ENCODE data around the gene CDH3. TPM values are rescaled to one million over a fixed set of nuclear protein-coding genes. Genes with fewer than 3 reads are reported as not detected.

CDH3 gene
- total RNA-seq, 2 donors from 2014 or later = 2.9 to 3.4 TPM

- intact Hi-C loops (cut with DNase I) = no loop called here
- DNase-seq (ENCODE audit: low spot score) = no peak
These were observed 631 bp downstream of the CDH3 start for GRCh38 chr16:68645494-68646388.

GRCh38 chr16:68646953-68647659 lies 2.0 kb downstream of the CDH3 start:
- intact Hi-C loops (cut with DNase I) = no loop called here
- no peak for DNase-seq (ENCODE audit: low spot score)

- intact Hi-C loops (cut with DNase I) = no loop called here
These were observed 6.0 kb downstream of the CDH3 start for GRCh38 chr16:68651136-68651535.

GRCh38 chr16:68652659-68653058 lies 7.5 kb downstream of the CDH3 start:
- intact Hi-C loops (cut with DNase I) = no loop called here
- DNase-seq (ENCODE audit: low spot score) = no peak

More at GRCh38 chr16:68651136-68651535, 6.0 kb downstream of the CDH3 start:
- DNase-seq (ENCODE audit: low spot score) = no peak

- intact Hi-C loops (cut with DNase I) = no loop called here
- DNase-seq (ENCODE audit: low spot score) = no peak
These were observed 10.7 kb downstream of the CDH3 start for GRCh38 chr16:68655806-68656205.

GRCh38 chr16:68656751-68657150 lies 11.6 kb downstream of the CDH3 start:
- intact Hi-C loops (cut with DNase I) = no loop called here
- no peak for DNase-seq (ENCODE audit: low spot score)

- intact Hi-C loops (cut with DNase I) = no loop called here
- DNase-seq (ENCODE audit: low spot score) = no peak
These were observed 13.3 kb downstream of the CDH3 start for GRCh38 chr16:68658341-68658973.

- intact Hi-C loops (cut with DNase I) = no loop called here
- no peak for DNase-seq (ENCODE audit: low spot score)
These were observed 13.9 kb downstream of the CDH3 start for GRCh38 chr16:68658974-68659360.

- DNase-seq (ENCODE audit: low spot score) = no peak
- intact Hi-C loops (cut with DNase I) = no loop called here
These were observed 14.6 kb downstream of the CDH3 start for GRCh38 chr16:68659412-68660358.

- intact Hi-C loops (cut with DNase I) = no loop called here
- no peak for DNase-seq (ENCODE audit: low spot score)
These were observed 15.3 kb downstream of the CDH3 start for GRCh38 chr16:68660359-68660795.

- no peak for DNase-seq (ENCODE audit: low spot score)
- intact Hi-C loops (cut with DNase I) = no loop called here
These were observed 16.9 kb downstream of the CDH3 start for GRCh38 chr16:68662035-68662434.

GRCh38 chr16:68664297-68664696 lies 19.2 kb downstream of the CDH3 start:
- intact Hi-C loops (cut with DNase I) = no loop called here
- no peak for DNase-seq (ENCODE audit: low spot score)

GRCh38 chr16:68665501-68665900 lies 20.4 kb downstream of the CDH3 start:
- no peak for DNase-seq (ENCODE audit: low spot score)
- intact Hi-C loops (cut with DNase I) = no loop called here

GRCh38 chr16:68668266-68668665 lies 23.2 kb downstream of the CDH3 start:
- intact Hi-C loops (cut with DNase I) = no loop called here

GRCh38 chr16:68676113-68676860 lies 31.2 kb downstream of the CDH3 start:
- intact Hi-C loops (cut with DNase I) = no loop called here
- no peak for DNase-seq (ENCODE audit: low spot score)

More at GRCh38 chr16:68668266-68668665, 23.2 kb downstream of the CDH3 start:
- no peak for DNase-seq (ENCODE audit: low spot score)

- intact Hi-C loops (cut with DNase I) = loop anchor here in 1 of 2 donors (10.0 kb wide), 1 partner anchor 144 kb away; no protein-coding TSS in a partner anchor
- no peak for DNase-seq (ENCODE audit: low spot score)
These were observed 35.9 kb downstream of the CDH3 start for GRCh38 chr16:68681038-68681437.

GRCh38 chr16:68685685-68686478 lies 40.8 kb downstream of the CDH3 start:
- intact Hi-C loops (cut with DNase I) = loop anchor here in 1 of 2 donors (10.0 kb wide), 1 partner anchor 139 kb away; no protein-coding TSS in a partner anchor
- peak; percentile 56 for DNase-seq (ENCODE audit: low spot score)
